Neutrophil (primary cell): Measurements from ENCODE around the gene NMT1.

Experiments used
- H3K27ac ChIP-seq: fragments of 200-600 bp; sonication (generic); 2 replicates; pipeline ENCODE4 v1.5.1; 2016; ENCODE audit warnings: mild to moderate bottlenecking, moderate library complexity
- H3K27me3 ChIP-seq: fragments of 200-600 bp; sonication (generic); 2 replicates; pipeline ENCODE4 v1.6.0; 2016; ENCODE audit warnings: mild to moderate bottlenecking
- H3K36me3 ChIP-seq: fragments of 200-600 bp; sonication (generic); 2 replicates; pipeline ENCODE4 v1.5.1; 2017
- H3K4me1 ChIP-seq, 2 experiments: fragments of 200-600 bp in 1 of 2; sonication (generic) in 1 of 2; 1 replicate in 1 of 2; 2 replicates in 1 of 2; pipeline versions ENCODE4 v1.5.1 to v1.6.1; 2013 to 2016; ENCODE audit warnings: low read depth in 1 of 2, low read length in 1 of 2, mild to moderate bottlenecking in 1 of 2, moderate library complexity in 1 of 2; ENCODE audit not compliant: control insufficient read depth in 1 of 2, insufficient read depth in 1 of 2
- H3K4me3 ChIP-seq, 2 experiments: fragments of 200-600 bp in 1 of 2; sonication (generic) in 1 of 2; 1 replicate in 1 of 2; 2 replicates in 1 of 2; pipeline ENCODE4 v1.5.1; 2013 to 2016; ENCODE audit warnings: low read depth in 1 of 2, low read length in 1 of 2, mild to moderate bottlenecking in 1 of 2, moderate library complexity in 1 of 2
- H3K9me3 ChIP-seq: fragments of 200-600 bp; sonication (generic); 2 replicates; pipeline ENCODE4 v1.5.1; 2016
- TF ChIP-seq, protein P1 (sequence below): fragments of 200-600 bp; sonication (generic); IDR thresholded peaks from 2 replicates; pipeline ENCODE4 v1.5.1; 2016; ENCODE audit warnings: antibody characterized with exemption

The NMT1 gene

DNA sequence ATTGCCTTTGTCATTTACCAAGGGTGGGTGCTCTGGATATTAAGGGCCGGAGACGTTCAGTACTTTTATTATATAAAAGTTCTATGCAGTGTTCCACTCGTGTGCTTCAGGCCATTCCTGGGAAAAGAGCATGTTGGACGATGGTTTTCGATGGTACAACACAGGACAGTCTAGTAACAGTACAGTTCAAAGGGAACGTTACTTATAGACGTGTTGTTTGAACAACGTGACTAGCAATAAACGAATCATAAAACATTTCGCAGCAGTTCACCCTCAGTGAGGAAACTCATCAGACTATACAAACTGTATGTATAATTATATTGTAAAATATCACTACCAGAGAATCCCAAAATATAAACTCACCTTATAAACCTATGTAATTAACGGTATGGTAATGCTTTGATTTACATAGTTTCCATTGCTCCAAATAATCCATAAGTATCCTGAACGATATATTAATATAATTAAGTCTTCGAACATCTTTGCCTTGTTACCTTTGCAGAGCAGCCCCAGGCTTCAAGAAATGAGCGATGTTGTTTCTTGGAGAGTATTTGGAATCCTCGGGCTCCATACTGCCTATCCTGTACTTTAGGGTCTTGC is 589 bp downstream of the NMT1 start:
- Histone ChIP-seq H3K4me1 (peaks cover 36 to 50% of the 10 kb centered on the region in 2 experiments), H3K4me3 (peak overlapping the region; percentile 61 to 97), H3K27me3 (no peaks in the 10 kb centered on the region), H3K36me3 (no peaks in the 10 kb centered on the region), H3K9me3 (no peaks in the 10 kb centered on the region), H3K27ac (peak overlapping the region; percentile 92)
- TF ChIP-seq, protein P1, sequence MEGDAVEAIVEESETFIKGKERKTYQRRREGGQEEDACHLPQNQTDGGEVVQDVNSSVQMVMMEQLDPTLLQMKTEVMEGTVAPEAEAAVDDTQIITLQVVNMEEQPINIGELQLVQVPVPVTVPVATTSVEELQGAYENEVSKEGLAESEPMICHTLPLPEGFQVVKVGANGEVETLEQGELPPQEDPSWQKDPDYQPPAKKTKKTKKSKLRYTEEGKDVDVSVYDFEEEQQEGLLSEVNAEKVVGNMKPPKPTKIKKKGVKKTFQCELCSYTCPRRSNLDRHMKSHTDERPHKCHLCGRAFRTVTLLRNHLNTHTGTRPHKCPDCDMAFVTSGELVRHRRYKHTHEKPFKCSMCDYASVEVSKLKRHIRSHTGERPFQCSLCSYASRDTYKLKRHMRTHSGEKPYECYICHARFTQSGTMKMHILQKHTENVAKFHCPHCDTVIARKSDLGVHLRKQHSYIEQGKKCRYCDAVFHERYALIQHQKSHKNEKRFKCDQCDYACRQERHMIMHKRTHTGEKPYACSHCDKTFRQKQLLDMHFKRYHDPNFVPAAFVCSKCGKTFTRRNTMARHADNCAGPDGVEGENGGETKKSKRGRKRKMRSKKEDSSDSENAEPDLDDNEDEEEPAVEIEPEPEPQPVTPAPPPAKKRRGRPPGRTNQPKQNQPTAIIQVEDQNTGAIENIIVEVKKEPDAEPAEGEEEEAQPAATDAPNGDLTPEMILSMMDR: no peak

DNA sequence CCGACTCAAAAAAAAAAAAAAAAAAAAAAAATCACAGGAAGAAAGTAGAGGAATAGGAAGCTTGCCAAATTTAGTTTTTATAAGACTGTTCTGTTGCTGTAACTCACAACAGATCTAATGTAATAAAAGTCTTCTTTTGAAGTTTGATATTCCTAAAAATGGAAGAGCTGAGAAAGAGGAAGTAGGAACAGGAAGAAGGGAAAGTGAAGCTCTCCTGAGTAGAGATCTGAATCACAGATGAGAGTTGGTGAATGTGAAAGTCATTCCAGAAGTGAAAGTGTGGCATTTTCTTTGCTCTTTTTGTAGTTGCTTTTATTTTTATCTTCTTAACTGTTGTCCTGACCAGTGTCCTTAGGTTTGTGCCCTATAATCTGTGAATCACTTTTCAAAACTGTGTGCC is 2.1 kb downstream of the NMT1 start:
- Histone ChIP-seq H3K9me3 (no peaks in the 10 kb centered on the region), H3K4me1 (peaks cover 36 to 50% of the 10 kb centered on the region in 2 experiments), H3K4me3 (no peak overlapping the region), H3K27ac (peak overlapping the region; percentile 70), H3K27me3 (no peaks in the 10 kb centered on the region), H3K36me3 (no peaks in the 10 kb centered on the region)
- TF ChIP-seq, protein P1: no peak

DNA sequence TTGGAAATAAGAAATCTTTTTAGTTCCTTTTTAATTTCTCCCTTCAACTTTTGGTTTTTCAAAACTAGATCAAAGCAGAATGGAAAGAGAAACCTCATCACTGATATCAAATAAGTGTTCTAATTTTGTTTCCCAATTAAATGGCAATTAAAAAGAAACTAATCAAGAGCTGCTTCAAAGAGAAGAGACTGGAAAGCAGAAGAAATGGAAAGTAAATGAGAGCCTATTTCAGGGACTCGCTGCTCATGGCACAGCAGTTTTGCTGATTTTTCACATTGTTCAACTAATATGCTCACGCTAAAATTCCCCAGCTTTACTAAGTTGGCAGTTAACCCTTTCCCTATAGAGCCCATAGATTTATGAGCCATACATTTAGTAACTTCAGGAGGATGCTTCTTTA is 6.5 kb downstream of the NMT1 start:
- Histone ChIP-seq H3K4me1 (peaks cover 16 to 28% of the 10 kb centered on the region in 2 experiments), H3K36me3 (peaks cover 8% of the 10 kb centered on the region), H3K4me3 (no peak overlapping the region), H3K27me3 (no peaks in the 10 kb centered on the region), H3K27ac (no peak overlapping the region), H3K9me3 (no peaks in the 10 kb centered on the region)
- TF ChIP-seq, protein P1: no peak

DNA sequence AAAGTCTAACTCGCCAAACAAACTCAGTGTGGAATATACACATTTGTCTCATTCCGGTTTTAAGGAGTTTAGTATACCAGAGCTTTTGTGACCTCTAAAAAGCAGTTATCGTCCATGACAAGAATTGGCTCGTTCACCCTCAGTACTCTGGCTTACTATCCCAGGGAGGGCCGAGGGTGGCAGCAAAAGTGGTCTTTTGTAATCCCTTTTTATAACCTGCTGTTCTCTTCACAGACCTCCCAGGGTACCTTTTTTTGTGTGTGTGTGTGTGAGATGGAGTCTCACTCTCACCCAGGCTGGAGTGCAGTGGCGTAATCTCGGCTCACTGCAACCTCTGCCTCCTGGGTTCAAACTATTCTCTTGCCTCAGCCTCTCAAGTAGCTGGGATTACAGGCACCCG is 8.9 kb downstream of the NMT1 start:
- TF ChIP-seq, protein P1: no peak
- no peak overlapping the region for H3K27ac ChIP-seq
- peaks cover 21% of the 10 kb centered on the region for H3K36me3 ChIP-seq
- H3K4me3 ChIP-seq: no peak overlapping the region
- no peaks in the 10 kb centered on the region for H3K9me3 ChIP-seq
- peaks cover 2 to 12% of the 10 kb centered on the region in 2 experiments for H3K4me1 ChIP-seq
- H3K27me3 ChIP-seq: no peaks in the 10 kb centered on the region

DNA sequence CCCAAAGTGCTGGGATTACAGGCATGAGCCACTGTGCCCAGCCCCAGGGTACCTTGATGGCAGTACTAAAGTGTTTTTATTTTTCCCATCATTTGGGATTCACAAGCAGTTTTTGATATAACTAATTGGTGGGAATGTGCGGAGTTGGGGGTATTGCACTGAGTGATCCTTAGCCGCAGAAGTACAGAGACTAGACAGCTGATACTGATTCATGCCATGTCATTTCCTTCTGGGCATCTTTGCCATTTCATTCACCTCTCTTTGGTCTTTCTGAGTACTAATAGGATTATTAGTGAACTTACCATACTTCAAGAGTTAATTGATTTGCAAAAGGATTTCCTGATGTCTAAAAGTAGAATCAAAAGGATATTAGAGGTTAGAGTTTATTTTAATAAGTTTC is 9.7 kb downstream of the NMT1 start:
- Histone ChIP-seq H3K27ac (no peak overlapping the region), H3K27me3 (no peaks in the 10 kb centered on the region), H3K4me1 (peaks cover 2 to 4% of the 10 kb centered on the region in 2 experiments), H3K4me3 (no peak overlapping the region), H3K9me3 (no peaks in the 10 kb centered on the region), H3K36me3 (peaks cover 21% of the 10 kb centered on the region)
- TF ChIP-seq, protein P1: no peak
